Gastrocnemius medialis (tissue), 4 donors: ENCODE measurements around the gene NRG3.

ENCODE experiments used
- CTCF ChIP-seq, 5 experiments: fragments of 450-650 bp in 3 of 5; fragments of 200-600 bp in 2 of 5; sonication (generic) in 2 of 5; IDR thresholded peaks in 4 of 5; conservative IDR thresholded peaks in 1 of 5; 1 replicate in 4 of 5; 2 replicates in 1 of 5; pipeline ENCODE4 v1.5.1; 2016 to 2019; ENCODE audit warnings: antibody characterized with exemption in 5 of 5, mild to moderate bottlenecking in 3 of 5, moderate library complexity in 3 of 5
- POLR2A ChIP-seq, 2 donors: fragments of 450-650 bp; IDR thresholded peaks; one replicate each; pipeline ENCODE4 v1.6.1; 2017; ENCODE audit warnings: antibody characterized with exemption in 2 of 2, mild to moderate bottlenecking in 2 of 2, moderate library complexity in 2 of 2

- TF ChIP-seq CTCF (IDR thresholded peaks at IDR 0.05 in 4 of 5, conservative IDR thresholded peaks at IDR 0.05 in 1 of 5) (no peak), POLR2A (IDR thresholded peaks at IDR 0.05) (no peak)
Measured at GRCh38 chr10:81949283-81949682, 74.3 kb downstream of the NRG3 start.
